Mesodermal cell (in vitro differentiated cells): Measurements from ENCODE around the gene MFAP4.
A peak's percentile ranks its signal among the peaks of the same experiment; 100 is the strongest.

ENCODE experiments used
- H3K27ac ChIP-seq: 2 replicates; pipeline ENCODE4 v1.7.0; 2013; ENCODE audit warnings: mild to moderate bottlenecking, low read depth, low read length, moderate library complexity; ENCODE audit not compliant: severe bottlenecking
- H3K36me3 ChIP-seq: 2 replicates; pipeline ENCODE4 v1.7.1; 2013; ENCODE audit warnings: mild to moderate bottlenecking, low read length, moderate library complexity; ENCODE audit not compliant: control insufficient read depth, insufficient read depth
- H3K4me1 ChIP-seq: one replicate; pipeline ENCODE4 v1.7.1; 2013; ENCODE audit warnings: mild to moderate bottlenecking, low read length; ENCODE audit not compliant: insufficient read depth, control insufficient read depth, poor library complexity, severe bottlenecking
- H3K4me3 ChIP-seq: 2 replicates; pipeline ENCODE4 v1.7.0; 2013; ENCODE audit warnings: low read length, control low read depth, mild to moderate bottlenecking; ENCODE audit not compliant: insufficient read depth, poor library complexity, severe bottlenecking; ENCODE audit errors: extremely low read depth
- H3K9me3 ChIP-seq: 2 replicates; pipeline ENCODE4 v1.7.1; 2013; ENCODE audit warnings: mild to moderate bottlenecking, low read length, moderate library complexity; ENCODE audit not compliant: control insufficient read depth
- WGBS, 2 experiments: methylation state at CpG; one replicate each; pipeline ENCODE4 v1.1.5; 2013; ENCODE audit warnings: missing lambda C conversion rate in 2 of 2; ENCODE audit not compliant: insufficient coverage in 2 of 2; 5-methylcytosine and 5-hydroxymethylcytosine counted together

Gene MFAP4

GRCh38 chr17:19369107-19369778 lies 17.7 kb downstream of the MFAP4 start:
- Histone ChIP-seq H3K36me3 (no peaks in the 10 kb centered on the region), H3K27ac (no peak overlapping the region), H3K4me1 (peaks cover 6% of the 10 kb centered on the region), H3K9me3 (no peaks in the 10 kb centered on the region), H3K4me3 (no peak overlapping the region)
- WGBS, 2 experiments: 96% methylated on average over 11 to 13 of the region's 16 CpGs

GRCh38 chr17:19368229-19368628 lies 18.8 kb downstream of the MFAP4 start:
- H3K9me3 ChIP-seq: no peaks in the 10 kb centered on the region
- 95 to 97% methylated on average over 4 of the region's 4 CpGs for WGBS, 2 experiments
- no peak overlapping the region for H3K4me3 ChIP-seq
- no peak overlapping the region for H3K27ac ChIP-seq
- H3K4me1 ChIP-seq: peaks cover 7% of the 10 kb centered on the region
- H3K36me3 ChIP-seq: no peaks in the 10 kb centered on the region

GRCh38 chr17:19366637-19366972 lies 20.4 kb downstream of the MFAP4 start:
- no peaks in the 10 kb centered on the region for H3K36me3 ChIP-seq
- H3K9me3 ChIP-seq: no peaks in the 10 kb centered on the region
- H3K4me3 ChIP-seq: no peak overlapping the region
- no peak overlapping the region for H3K27ac ChIP-seq
- H3K4me1 ChIP-seq: peaks cover 8% of the 10 kb centered on the region
- WGBS, 2 experiments: 89 to 94% methylated on average over 4 to 5 of the region's 5 CpGs

- H3K27ac ChIP-seq: no peak overlapping the region
- peaks cover 10% of the 10 kb centered on the region for H3K4me1 ChIP-seq
- H3K4me3 ChIP-seq: no peak overlapping the region
- H3K36me3 ChIP-seq: no peaks in the 10 kb centered on the region
- H3K9me3 ChIP-seq: no peaks in the 10 kb centered on the region
- 80 to 89% methylated on average over 3 to 6 of the region's 9 CpGs for WGBS, 2 experiments
Measured at GRCh38 chr17:19365833-19366636, 21.0 kb downstream of the MFAP4 start.

GRCh38 chr17:19365499-19365817 lies 21.5 kb downstream of the MFAP4 start:
- H3K9me3 ChIP-seq: no peaks in the 10 kb centered on the region
- no peak overlapping the region for H3K27ac ChIP-seq
- 93 to 100% methylated on average over 2 of the region's 4 CpGs for WGBS, 2 experiments
- peaks cover 10% of the 10 kb centered on the region for H3K4me1 ChIP-seq
- H3K4me3 ChIP-seq: no peak overlapping the region
- H3K36me3 ChIP-seq: no peaks in the 10 kb centered on the region

GRCh38 chr17:19364699-19365498 lies 22.1 kb downstream of the MFAP4 start:
- 85 to 88% methylated on average over 11 to 12 of the region's 14 CpGs for WGBS, 2 experiments
- H3K27ac ChIP-seq: no peak overlapping the region
- peaks cover 7% of the 10 kb centered on the region for H3K4me1 ChIP-seq
- no peaks in the 10 kb centered on the region for H3K9me3 ChIP-seq
- H3K4me3 ChIP-seq: no peak overlapping the region
- H3K36me3 ChIP-seq: no peaks in the 10 kb centered on the region

GRCh38 chr17:19363460-19364035 lies 23.4 kb downstream of the MFAP4 start:
- WGBS, 2 experiments: 53 to 64% methylated on average over 4 to 6 of the region's 6 CpGs
- no peaks in the 10 kb centered on the region for H3K9me3 ChIP-seq
- H3K27ac ChIP-seq: no peak overlapping the region

GRCh38 chr17:19363114-19363438 lies 23.9 kb downstream of the MFAP4 start:
- Histone ChIP-seq H3K4me3 (peak overlapping the region; percentile 66), H3K27ac (no peak overlapping the region), H3K9me3 (no peaks in the 10 kb centered on the region), H3K36me3 (no peaks in the 10 kb centered on the region), H3K4me1 (peaks cover 7% of the 10 kb centered on the region)
- 40 to 42% methylated on average over 11 to 14 of the region's 14 CpGs for WGBS, 2 experiments

More at GRCh38 chr17:19363460-19364035, 23.4 kb downstream of the MFAP4 start:
- no peak overlapping the region for H3K4me3 ChIP-seq
- peaks cover 7% of the 10 kb centered on the region for H3K4me1 ChIP-seq
- no peaks in the 10 kb centered on the region for H3K36me3 ChIP-seq

- H3K27ac ChIP-seq: peak within 1 kb of the TSS; percentile 87
- WGBS, 2 experiments: 1% methylated on average over 69 to 73 of the region's 83 CpGs
- H3K4me1 ChIP-seq: peaks cover 7% of the 10 kb centered on the region
- no peaks in the 10 kb centered on the region for H3K9me3 ChIP-seq
- H3K4me3 ChIP-seq: peak within 1 kb of the TSS; percentile 66
- no peaks in the 10 kb centered on the region for H3K36me3 ChIP-seq
Measured at GRCh38 chr17:19362277-19363113, 24.5 kb downstream of the MFAP4 start, which contains the start of gene B9D1. TSS of gene B9D1 (minus strand) at chr17:19362723. CDS start at chr17:19362569, 154 bp downstream.

- Histone ChIP-seq H3K4me1 (peaks cover 10% of the 10 kb centered on the region), H3K27ac (peak overlapping the region; percentile 87), H3K9me3 (no peaks in the 10 kb centered on the region), H3K36me3 (no peaks in the 10 kb centered on the region), H3K4me3 (peak overlapping the region; percentile 66)
- WGBS, 2 experiments: 27 to 29% methylated on average over 15 to 16 of the region's 16 CpGs
Measured at GRCh38 chr17:19361944-19362276, 25.1 kb downstream of the MFAP4 start.
